Stimulated activated CD4-positive, alpha-beta T cell treated with anti-CD3 and anti-CD28 coated beads, Interleukin-12 subunit alpha, Interleukin-12 subunit beta, amount 100 ng/mL, for 24 hours (primary cell): ENCODE results near the gene SYT4.
"Not testable (repeated sequence)": the region's sequence is repeated elsewhere in the genome, so short reads cannot be mapped to it uniquely, and the experiment has no call there.

Experiments used
- DNase-seq, 2 experiments: peaks; one replicate each; pipeline ENCODE4 v3.0.0-alpha.2; 2020; ENCODE audit warnings: low read depth in 2 of 2

Gene SYT4, protein sequence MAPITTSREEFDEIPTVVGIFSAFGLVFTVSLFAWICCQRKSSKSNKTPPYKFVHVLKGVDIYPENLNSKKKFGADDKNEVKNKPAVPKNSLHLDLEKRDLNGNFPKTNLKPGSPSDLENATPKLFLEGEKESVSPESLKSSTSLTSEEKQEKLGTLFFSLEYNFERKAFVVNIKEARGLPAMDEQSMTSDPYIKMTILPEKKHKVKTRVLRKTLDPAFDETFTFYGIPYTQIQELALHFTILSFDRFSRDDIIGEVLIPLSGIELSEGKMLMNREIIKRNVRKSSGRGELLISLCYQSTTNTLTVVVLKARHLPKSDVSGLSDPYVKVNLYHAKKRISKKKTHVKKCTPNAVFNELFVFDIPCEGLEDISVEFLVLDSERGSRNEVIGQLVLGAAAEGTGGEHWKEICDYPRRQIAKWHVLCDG

DNA sequence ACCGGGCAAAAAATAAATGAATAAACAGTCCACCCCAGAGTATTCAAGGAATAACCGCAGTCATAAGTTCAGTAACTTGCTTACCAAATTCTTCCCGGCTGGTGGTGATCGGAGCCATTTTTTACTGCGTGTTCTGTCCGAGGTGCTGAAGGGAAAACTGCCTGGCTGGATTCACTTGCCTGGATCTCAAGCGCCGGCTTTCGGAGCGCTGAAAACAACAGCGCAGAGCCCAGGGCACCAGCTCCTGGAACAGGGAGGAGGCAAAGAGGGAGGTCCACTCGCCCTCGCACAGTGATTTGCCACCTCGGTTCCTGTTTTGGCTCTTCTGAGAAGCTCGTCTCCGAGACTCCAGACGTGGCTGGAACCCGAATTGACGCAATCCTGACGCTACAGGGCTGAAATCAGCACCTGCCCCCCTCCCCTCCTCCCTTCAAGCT is at the start of gene SYT4:
TSS of gene SYT4 (minus strand) at position 327 of the 437 bp plus-strand sequence. CDS start at position 118, 209 bp downstream.
- DNase-seq, result no peak

GRCh38 chr18:43322132-43322531 is 44.8 kb upstream of the SYT4 start:
- DNase-seq, result no peak

GRCh38 chr18:43314941-43315340 is 37.7 kb upstream of the SYT4 start:
- no peak for DNase-seq

GRCh38 chr18:43312891-43313290 is 35.6 kb upstream of the SYT4 start:
- DNase-seq, result no peak

- DNase-seq, result no peak
Observed at GRCh38 chr18:43310239-43310638, 32.9 kb upstream of the SYT4 start.

DNA sequence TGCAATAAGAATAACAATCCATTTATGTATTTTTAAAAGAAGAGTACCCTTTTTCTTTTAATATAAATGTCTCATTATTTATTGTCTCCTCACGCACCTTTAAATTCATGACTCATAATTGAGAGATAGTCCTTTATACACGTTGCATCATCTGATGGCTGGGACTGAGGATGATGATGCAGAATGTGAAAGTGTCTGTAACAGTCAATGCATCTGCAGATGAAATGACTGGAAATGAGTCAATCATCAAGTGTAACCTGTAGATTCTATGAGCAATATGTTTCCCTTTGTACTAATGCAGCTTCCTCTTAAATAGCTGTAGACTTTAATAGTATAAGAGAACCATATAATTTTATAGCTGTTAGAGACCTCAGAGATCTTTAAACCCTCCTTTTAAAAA is 26.1 kb upstream of the SYT4 start:
- DNase-seq, result no peak

- DNase-seq, result not testable (repeated sequence)
Observed at GRCh38 chr18:43286187-43286586, 8.9 kb upstream of the SYT4 start.

GRCh38 chr18:43283299-43283698 is 6.0 kb upstream of the SYT4 start:
- DNase-seq, result no peak

- no peak for DNase-seq
Observed at GRCh38 chr18:43279015-43279744, 1.9 kb upstream of the SYT4 start.

DNA sequence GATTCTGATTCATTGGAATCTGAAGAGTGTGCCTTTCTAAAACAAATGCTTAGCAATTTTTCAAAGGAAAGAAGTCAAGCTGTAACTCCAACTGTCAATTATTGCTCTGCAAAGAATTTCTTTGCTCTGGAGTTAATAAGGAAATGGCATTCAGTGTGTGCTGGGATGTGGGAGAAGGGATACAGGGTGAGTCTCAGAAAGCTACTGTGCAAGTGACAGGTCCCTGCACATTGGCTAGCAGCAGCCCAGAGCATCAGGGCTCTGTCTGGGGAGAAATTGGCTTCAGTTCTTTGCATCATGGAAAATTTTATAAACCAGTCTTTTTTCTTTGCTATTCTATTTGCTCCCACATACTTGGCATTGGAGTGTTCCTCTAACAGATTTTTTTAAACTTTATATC is 1.1 kb upstream of the SYT4 start:
- DNase-seq, result no peak

GRCh38 chr18:43276491-43276890 is 799 bp downstream of the SYT4 start:
- no peak for DNase-seq

- DNase-seq, result no peak
Observed at GRCh38 chr18:43275546-43275945, 1.7 kb downstream of the SYT4 start.

GRCh38 chr18:43274526-43274925 is 2.8 kb downstream of the SYT4 start:
- no peak for DNase-seq

DNA sequence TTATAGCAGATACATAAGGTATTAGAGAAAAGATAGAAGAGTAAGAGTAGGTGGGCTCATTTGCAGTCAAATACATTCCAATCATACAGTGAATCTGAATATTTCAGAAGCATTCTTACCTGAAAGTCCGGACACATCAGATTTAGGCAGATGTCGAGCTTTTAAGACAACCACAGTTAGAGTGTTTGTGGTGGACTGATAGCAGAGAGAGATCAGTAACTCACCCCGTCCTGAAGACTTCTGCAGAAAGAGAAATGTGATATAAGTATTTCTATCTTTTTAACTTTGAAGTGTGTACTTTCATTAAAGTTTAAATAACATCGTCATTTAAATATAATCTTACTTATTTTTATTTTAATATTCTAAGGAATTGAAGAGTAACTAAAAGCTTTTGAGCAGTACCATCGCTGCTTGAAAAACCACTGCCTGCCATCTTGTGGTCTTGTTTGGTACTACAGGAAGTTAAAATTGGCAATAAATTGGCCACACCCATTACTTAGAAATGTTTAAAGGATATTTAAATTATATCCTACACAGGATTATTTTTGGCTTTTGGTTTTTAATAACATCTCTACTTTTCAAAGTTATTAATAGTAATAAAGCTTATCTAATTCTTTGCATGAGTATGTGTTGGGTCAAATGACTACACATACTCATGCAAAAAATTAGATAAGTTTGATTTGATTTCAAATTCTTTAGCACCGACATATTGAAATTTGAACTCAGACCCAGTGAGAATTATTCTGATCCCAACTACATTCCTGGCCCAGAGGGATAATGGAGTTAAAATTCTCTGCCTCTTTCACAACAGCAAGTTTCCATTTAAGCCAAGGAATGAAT is 5.5 kb downstream of the SYT4 start:
- DNase-seq, result no peak

DNA sequence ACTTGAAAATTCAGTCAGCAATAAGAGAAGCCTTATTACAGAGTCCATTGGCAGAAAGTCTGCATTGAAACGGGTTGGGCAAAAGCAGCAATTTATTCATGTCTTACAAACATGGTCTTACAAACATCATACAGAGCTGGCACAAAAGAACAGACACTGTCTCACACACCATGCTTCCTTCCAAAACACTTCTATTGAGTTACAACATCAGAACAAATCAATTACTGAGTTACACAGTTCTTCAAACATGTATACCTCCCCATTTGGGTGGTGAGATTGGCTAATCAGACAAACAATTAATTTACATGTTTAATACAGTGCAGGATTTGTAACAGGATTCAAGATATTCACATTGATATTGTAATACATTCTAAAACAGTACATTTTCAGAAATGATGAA is 9.5 kb downstream of the SYT4 start:
- DNase-seq, result no peak

- DNase-seq, result no peak
Observed at GRCh38 chr18:43265465-43265864, 11.8 kb downstream of the SYT4 start.

DNA sequence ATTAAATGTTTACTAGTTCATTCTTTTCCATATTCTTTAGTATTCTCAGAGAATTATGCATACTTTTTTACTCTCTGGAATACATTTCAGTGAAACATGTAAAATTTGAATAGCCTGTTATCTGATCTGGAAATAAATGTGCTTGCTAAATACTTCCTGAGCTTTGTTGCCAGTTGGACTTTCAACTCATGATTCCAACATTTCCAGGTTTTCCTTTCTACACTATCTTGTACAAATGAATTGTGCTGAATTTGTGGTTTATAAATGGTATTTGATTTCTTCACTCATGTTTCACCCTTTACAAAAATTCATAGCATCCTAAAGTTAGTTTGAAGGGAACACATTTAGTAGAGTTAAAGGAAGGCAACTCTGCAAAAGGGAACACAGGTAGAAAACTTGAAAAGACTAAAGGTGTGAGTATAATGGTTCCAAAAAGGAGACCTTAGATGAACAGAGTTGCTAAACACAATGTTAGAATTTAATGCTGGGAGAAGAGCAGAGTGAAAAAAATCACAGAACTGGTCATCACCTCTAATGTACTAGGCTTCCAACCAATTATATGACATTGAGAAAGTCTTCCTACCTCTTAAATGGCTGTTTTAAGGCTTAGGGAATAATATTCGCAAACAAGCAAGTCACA is 28.6 kb downstream of the SYT4 start:
- no peak for DNase-seq

DNA sequence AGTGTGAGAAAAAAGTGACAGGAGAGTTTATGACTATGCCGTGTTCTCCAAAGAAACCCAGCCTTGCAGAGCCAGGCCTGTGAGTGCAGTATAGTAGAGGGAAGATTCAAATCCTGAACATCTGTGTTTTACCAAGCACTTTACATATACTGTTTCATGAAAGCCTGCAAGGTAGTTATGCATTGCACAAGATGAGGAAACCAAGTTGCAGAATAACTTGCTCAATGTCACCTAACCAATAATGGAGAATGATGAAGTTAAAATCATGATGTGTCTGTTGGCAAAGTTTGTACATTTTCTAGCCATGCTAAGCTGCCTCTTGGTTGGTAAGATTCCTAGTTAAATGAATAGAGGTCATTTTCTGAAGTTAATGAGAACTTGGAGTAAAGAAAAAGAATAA is 29.3 kb downstream of the SYT4 start:
- no peak for DNase-seq

DNA sequence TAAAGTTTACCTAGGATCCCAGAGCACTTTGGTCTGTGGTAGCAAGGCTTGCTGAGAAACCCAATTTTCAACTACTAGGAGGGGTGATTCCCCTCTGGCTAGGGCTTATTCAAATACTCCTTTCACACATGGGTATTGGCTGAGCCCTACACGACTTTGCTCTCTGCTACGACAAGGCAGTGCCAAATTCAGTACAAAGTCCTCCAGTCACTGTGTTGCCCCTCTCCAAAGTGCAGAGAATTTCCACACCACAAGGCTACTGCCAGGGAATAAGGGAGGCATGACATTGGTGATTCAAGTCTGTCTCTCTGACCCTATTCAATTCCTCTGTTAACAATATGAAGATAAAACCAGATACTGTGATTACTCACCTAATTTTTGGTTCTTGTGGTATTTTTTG is 38.9 kb downstream of the SYT4 start:
- no peak for DNase-seq

DNA sequence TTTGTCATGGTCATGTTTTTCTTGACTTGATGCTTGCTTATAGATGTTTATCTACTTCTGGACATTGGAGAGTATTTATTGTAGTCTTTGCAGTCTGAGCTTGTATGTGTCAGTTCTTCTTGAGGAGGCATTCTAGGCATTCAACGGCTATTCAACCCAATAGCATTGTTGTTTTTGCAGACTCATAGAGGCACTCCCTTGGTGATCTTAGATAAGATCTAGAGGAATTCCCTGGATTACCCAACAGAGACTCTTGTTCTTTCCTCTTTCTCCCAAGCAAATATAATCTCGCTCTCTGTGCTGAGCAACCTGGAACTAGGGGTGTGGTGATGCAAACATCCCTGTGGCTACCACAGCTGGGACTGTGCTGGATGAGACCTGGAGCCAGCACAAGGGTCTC is 40.4 kb downstream of the SYT4 start:
- no peak for DNase-seq

DNA sequence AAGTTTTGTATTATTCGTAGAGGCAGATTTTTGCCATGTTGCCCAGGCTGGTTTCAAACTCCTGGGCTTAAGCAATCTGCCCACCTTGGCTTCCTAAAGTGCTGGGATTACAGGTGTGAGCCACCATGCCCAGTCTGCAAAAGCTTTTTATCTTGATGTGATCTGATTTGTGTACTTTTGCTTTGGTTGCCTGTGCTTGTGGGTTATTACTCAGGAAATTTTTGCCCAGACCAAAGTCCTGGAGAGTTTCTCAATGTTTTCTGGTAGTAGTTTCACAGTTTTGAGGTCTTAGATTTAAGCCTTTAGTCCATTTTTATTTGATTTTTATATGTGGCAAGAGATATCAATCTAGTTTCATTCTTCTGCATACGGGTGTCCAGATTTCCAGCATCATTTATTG is 42.4 kb downstream of the SYT4 start:
- DNase-seq, result no peak

DNA sequence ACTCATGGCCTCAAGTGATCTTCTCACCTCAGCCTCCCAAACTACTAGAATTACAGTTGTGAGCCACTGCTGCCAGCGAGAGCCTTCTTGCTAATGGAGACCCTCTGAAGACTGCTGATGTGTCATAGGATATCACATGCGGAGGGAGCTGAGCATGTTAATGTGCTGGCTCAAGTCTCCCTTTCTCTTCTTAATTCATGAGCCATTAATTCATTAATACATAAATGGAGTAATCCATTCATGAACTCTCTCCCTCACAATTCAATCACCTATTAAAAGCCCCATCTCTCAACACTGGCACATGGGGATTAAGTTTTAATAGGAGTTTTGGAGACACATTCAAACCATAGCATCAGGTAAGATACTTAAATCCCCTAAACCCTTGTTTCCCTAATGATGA is 54.8 kb downstream of the SYT4 start:
- DNase-seq, result no peak
